Esophagus mucosa (tissue), 1 donor: ENCODE measurements around the gene MTMR6. TPM values are rescaled to one million over a fixed set of nuclear protein-coding genes. Genes with fewer than 3 reads are reported as not detected.
A peak's percentile ranks its signal among the peaks of the same experiment; 100 is the strongest.

ENCODE experiments used
- ATAC-seq: fragments of 200-7000 bp; cut with Tn5 transposase; one replicate; pipeline ENCODE4 v1.9.1; 2020
- total RNA-seq: library from RNA; stranded (reverse); gene quantifications from one replicate; pipeline ENCODE4 v1.2.4, GENCODE V29; 2023
- donor health status: DM: yes; HTN: yes; CAD: no.

The MTMR6 gene
- total RNA-seq, 1 donor from 2014 or later, result 7.4 TPM

DNA sequence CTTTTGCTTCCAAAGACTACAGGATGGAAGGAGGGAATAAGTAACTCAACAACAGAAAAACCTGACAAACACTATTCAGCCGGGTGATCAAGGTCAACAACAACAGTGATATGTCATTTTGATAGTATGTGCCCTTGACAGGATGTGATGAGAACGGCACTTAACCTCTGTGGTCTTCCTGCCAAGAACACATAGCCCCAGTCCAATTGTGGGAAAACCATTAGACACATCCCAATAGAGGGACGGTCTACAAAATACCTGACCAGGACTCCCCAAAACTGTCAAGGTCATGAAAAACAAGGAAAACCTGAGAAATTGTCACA is 72.1 kb downstream of the MTMR6 start:
- ATAC-seq, result no peak

DNA sequence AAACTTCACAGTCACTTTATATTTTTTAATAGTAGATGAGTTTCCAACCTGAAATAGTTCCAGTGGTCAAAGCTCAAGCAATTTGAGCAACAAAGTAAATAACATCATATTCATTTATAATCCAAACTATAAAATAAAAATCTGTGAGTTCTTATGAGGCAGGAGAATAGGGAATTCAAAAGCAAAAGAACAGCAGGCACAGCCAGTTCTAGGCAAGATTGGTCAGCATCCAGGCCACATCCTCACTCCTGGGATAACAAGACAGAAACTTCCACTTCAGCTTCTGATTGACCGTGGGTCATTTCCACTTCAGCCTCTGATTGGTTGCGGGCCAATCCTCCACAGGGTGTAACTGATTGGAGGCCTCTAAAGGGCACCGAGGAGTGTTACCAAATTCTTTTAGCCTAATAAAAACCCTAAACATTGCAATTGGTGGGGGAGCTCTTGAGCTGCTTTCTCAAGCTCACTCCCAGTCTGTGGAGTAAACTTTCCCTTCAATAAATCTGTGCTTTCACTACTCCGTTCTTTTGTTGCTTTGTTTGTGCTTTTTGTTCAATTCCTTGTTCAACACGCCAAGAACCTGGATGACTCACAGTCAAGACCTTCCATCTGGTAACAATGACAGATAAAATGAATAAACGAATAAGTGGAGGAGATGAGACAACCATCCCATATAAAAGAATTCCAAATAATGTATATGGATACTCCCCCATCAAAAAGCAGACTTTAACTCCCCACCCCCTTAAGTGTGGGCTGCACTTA is 72.6 kb downstream of the MTMR6 start:
- no peak for ATAC-seq

DNA sequence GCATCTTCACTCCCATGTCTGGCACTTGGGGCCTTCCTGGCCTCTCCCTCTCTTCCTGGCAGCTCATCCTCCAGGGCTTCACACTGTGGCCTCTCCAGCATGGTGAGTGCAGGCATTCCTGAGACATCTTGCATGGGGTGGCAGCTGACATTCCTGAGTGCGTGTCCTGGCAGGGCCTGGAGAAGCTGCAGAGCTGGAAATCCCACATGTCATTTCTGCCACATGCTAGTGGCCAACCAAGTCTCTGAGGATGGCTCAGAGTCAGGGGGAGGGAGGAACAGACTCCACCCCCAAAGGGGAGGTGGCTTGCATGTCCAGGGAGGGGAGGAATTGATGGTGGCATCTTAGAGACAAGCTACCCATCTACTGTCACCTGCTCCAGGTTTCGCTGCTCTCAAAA is 73.6 kb downstream of the MTMR6 start:
- ATAC-seq, result peak; percentile 79

DNA sequence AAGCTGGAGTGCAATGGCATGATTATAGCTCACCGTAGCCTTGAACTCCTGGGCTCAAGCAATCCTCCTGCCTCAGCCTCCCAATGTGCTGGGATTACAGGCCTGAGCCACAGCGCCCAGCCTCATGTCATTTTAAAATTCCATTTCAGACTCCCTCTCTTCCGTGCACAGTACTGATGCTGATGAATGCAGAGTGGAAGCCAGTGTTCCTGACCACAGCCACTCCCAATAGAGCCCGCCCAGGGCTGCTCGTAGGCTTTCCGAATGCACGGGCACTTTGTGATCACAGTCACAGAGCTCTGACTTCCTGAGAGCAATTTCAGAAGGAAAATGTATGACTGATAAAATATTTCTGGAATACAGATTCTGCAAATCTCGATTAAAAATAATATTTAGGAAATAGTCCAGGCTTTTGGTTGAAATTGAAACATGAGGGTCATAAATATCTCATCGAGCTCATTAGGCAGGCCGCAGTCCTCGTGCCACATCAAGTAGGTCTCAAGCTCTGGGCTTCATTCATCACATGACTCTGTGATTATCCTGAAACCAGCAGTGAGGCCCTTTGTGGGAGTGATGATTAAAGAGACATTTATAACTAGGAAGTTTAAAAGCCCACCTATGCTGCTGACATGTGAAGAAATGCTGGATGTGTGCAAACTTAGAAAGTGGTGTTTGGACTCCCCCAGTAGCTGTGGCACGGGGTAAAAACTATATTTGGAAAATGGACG is 76.3 kb downstream of the MTMR6 start:
- ATAC-seq, result no peak

DNA sequence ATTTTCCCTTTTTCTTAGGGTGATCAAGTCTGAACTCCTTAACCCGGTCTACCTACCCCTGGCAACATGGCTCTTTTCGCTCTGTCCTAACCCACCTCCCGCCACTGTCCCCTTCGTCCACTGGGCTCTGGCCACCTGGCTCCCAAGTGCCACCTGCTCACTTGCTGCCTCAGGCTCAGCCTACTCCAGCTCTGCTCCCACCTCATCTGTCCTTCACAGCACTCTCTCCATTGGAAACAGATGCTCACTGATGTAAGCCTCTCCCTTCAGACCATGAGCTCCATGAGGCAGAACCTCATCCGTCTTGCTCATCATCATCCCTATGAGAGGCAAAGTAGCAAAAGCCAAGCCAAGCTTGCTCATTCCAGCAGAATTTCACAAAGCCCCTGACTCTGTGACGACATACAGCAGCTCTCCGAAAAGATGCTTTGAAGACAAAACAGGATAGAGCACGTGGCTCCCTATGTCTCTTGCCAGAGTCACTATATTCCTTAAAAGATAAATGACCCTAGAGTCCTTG is 79.9 kb downstream of the MTMR6 start:
- ATAC-seq, result no peak

DNA sequence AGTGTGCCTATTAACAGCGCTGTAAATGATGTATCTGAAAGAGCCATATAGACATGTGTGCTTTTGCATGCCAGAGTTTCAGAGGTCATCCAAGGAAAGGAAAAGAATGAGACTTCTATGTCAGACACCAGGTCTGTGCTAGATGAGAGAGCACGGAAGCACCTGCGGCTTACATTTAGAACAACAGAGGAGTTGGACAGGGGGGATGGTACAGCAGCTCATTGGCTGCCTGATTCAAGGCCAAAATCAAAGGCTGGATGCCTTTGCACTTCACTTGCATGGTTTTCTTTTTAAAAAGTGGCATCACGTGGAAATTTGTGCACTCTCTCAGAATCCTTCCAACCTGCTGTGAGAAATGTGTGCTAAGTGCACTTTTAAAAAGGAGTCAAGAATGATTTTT is 82.4 kb downstream of the MTMR6 start:
- no peak for ATAC-seq

DNA sequence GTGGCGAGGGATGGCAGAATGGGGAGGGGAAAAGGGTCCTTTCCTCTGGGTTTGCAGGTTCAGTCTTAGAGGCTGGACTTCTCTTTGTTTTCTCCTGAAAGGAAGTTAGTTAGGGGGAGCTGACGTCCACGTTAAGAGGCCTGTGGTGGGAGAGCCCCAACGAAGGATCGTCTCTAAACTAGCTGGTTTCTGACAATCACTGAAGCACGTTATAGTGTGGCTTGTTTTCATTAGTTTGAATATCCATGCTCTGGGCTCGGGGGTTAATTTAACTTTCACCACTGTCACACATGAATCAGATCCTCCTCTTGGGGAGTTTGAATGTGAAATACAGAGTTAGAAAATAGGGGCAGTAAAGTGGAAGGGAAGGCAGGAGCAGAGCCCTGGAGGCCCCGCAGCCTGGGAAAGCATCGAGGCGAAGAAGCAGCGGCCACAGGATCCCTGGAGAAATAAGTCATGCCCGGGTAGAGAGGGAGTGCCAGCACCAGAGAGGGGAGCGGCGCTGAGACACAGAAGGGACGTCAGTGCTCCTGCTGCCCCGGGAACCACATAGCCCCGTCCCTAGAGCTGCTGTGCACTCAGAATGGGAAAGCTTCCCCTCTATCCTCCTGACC is 84.1 kb downstream of the MTMR6 start:
- no peak for ATAC-seq

DNA sequence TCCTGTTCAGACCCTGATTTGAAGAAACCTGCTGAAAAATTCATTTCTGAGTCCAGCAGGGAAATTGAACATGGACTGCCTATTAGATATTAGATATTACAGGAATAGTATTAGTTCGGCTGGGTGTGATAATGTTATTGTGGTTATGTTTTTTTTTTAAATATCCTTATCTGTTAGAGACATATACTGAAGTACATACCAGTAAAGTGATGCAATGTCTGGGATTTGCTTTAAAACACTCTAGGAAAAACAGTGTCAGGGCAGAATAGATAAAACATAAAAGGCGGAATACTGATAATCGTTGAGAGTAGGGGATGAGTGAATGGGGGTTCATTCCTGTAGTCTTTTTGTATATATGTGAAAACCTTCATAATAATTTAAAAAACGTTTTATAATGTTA is 86.5 kb downstream of the MTMR6 start:
- no peak for ATAC-seq

DNA sequence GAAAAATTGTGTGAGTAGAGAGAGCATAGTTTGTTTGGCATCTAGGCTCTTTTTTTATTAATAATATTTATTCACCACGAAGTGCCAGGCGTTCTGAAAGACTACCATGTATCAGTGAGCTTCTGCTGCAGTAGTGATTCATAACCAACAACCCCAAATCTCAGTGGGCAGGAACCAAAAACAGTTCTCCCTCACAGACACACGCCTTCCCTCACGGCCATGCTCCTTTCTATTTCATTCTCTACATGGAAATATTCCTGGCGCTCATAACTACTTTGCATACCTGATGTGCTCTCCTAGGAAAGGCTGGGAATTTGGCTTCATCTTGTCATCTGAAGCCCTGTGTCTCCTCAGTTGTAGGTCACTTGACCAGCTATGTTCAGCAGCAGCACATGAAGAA is 88.6 kb downstream of the MTMR6 start:
- no peak for ATAC-seq

DNA sequence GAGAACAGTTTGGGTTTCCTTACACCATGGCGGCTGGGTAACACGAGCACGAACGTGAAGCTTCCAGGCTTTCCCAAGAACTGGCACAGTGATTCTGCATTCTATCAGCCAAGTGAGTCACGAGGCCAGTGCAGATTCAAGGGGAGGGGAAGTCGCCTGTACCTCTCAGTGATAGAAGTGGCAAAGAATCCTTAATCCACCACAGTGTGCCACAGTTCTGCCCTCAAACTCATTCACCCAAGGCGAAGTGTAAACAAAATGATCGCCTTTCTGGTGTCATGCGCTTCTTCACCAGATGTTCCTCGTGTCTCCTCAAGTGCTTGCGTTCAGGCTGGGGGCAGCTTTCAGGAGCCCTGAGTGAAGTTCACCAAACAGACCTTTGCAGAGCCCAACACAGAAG is 90.3 kb downstream of the MTMR6 start:
- ATAC-seq, result no peak

Other genes with a start within 250 kb of the MTMR6 start
- 0.12 TPM for gene PABPC3, start 191.4 kb downstream of the MTMR6 start, total RNA-seq
- gene AMER2, start 115.2 kb downstream of the MTMR6 start, total RNA-seq, result not detected
- gene NUP58, start 14.1 kb upstream of the MTMR6 start, total RNA-seq, result 27.4 TPM
- gene ATP8A2, start 84.5 kb upstream of the MTMR6 start, total RNA-seq, result not detected